NK-92 treated with Interleukin-12 subunit alpha and Interleukin-12 subunit beta, amount 100 ng/mL, for 24 hours (cell line): ENCODE data around the gene HNRNPR.
A peak's percentile ranks its signal among the peaks of the same experiment; 100 is the strongest.
"Not testable (repeated sequence)": the region's sequence is repeated elsewhere in the genome, so short reads cannot be mapped to it uniquely, and the experiment has no call there.

ENCODE experiments used
- DNase-seq: peaks from one replicate; lab custom pipeline; 2025; lab: John Stamatoyannopoulos, UW

HNRNPR gene

GRCh38 chr1:23344111-23344986 lies at the start of gene HNRNPR:
TSS of gene HNRNPR (minus strand) at chr1:23344284. CDS start at chr1:23341008, 3,276 bp downstream.
- DNase-seq, result peak; percentile 99

DNA sequence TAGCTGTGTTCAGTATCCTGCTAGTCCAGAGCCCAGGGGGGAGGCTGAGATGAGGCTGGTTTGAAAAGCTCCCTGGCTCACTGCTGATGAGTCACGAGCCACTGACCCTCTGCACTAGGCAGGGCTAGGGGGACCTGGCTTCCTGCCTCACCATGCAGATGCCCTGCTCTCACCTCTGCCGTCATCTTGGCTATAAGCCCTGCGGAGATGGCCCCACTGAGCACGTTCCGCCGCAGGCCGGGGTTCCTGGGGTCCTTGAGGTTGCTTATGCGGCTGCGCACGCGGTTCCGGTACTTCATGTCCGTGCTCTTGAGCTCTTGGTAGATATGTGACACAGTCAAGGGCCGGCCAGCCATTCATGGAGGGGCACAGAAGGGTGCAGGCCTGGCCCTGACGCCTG lies 49.6 kb upstream of the HNRNPR start:
- no peak for DNase-seq

- no peak for DNase-seq
Measured at GRCh38 chr1:23392125-23392855, 48.2 kb upstream of the HNRNPR start.

DNA sequence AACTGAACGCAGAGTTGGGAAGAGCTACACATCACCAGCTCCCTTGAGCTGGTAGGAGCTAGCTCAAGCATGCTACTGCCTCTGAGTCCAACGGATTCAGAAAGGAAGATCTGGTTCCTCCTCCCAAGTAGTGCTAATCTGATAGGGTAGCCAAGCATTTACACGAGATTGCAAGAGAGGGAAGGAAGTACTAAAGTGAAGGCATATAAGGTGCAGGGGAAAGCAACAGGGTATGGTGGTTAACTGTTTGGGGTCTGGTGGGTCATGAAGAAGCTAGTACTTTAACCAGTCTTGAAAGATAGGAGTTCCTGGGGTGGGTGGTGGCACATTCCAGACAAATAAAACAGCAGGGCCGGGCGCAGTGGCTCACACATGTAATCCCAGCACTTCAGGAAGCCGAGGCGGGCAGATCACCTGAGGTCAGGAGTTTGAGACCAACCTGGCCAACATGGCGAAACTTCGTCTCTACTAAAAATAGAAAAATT lies 45.8 kb upstream of the HNRNPR start:
- no peak for DNase-seq

- no peak for DNase-seq
Measured at GRCh38 chr1:23387494-23387893, 43.4 kb upstream of the HNRNPR start.

DNA sequence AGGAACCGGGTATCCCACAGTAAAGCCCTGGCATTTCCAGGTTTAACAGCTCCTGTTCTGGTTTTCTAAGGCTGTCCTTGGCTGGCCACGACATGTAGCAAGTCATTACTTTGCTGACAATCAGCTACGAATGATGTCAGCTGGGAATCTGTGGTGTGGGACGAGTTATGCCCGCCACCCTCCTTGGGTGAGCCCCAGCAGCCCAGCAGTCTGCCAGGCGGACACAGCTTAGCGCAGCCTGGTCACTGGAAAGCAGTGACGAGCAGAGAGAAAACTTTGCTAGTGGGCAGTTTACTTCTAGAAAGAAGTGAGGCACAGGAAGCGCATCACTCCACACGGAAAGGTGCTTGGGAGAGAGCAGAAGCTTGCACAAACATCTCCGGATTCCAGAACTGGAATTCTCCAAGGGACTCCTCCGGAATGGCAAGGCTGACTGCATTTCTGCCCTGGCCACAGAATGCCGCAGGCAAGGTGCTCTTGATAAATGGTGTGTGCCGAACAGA lies 41.1 kb upstream of the HNRNPR start:
- no peak for DNase-seq

DNA sequence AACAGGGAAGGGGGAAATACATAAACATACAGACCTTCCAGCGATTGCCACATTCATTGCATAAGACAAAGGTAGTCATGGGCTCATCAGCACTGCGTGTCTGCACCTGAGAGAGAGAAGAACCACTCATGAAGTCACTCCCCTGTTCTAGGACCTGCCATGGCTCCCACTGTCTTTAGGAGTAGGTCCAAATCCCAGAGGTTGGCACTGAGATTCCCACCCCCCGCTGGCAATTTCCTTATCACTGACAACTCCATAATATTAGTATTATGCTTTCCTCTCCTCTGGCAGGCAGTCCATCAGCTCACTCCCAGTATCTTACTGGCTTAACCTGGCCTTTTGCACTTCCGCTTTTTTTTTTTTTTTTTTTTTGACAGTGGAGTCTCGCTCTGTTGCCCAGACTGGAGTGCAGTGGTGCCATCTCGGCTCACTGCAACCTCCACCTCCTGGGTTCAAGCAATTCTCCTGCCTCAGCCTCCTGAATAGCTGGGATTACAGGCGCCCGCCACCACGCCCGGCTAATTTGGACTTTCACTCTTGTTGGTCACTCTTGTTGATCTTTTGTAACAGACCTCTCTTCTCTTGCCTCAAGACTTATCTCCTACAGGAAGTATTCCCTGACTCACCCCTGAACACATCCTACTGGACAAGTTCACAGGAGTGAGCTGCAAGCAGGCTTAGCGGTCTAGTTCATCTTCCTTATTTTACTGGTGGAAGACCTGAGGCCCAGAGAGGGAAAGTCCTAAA lies 40.4 kb upstream of the HNRNPR start:
- no peak for DNase-seq

DNA sequence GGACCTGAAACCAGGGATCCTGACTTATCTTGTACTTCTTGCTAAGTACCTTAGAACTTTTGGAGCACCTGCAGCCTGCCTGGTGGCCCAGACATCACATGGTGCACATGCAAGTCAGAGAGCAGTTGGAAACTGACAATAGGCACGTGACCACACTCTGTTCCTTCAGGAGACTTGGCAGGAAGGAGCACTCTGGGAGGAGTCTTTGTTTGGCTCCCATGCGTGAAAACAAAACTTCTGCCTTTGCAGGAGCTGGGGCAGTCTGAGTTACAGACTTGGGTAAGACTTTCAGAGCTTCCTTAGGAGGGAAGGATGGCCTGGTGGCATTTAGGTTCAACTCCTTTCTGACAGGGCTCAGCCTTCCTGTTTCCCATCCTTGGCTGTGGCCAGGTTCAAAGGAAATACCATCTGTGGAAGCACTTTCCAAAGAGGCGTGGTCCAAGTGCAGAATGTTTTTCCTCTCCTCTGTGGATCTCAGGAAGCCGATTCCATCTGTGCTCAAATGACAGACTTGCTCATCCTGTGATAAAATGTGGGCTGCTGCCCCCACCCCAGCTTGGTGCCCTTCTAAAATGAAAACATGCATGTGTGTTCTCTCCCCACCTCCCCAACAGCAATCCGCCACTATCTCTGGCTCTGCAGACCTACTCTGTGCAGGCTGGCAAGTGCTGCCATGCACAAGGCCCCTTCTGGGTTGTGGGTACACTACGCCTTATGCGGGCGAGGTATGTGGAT lies 39.7 kb upstream of the HNRNPR start:
- DNase-seq, result no peak

- DNase-seq, result no peak
Measured at GRCh38 chr1:23381233-23381885, 37.3 kb upstream of the HNRNPR start.

- no peak for DNase-seq
Measured at GRCh38 chr1:23380719-23381118, 36.6 kb upstream of the HNRNPR start.

- DNase-seq, result not testable (repeated sequence)
Measured at GRCh38 chr1:23380236-23380635, 36.2 kb upstream of the HNRNPR start.

DNA sequence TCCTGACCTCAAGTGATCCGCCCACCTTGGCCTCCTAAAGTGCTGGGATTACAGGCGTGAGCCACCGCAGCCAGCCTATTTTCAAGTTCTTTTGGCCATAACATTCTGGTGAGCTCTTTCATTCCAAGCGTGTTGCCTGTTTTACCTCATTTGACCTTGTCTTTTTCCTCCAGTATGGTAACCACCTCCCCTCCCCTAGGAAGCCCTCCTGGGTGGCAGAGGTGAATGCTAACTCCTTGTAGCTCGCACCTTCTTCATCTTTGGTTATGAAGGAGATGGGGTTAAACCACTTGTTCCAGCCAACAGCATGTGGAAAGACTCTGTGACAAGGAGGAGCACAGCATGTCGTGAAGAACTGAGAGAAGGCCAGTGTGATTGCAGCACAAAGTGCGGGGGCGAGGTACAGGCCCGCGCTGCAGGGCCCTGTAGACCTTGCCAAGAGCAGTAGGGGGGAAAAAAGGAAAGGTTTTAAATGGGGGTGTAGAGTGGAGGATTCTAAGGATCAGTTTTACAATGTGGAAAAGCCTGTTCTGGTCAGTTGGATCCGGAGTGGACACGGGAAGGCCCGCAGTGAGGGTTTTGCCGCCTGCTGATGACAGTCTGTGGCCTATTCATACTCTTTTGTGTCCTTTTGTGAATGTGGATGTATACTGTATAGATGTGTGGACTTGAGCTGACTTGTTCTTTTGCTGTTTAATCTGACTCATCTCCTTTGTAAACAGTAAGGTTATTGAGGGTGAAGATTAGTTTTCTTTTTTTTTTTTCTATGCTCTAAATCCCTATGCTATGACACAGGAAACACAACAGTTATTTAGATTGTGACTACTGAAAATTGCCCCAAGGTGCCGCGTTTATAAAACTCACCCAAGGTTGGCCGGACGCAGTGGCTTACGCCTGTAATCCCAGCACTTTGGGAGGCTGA lies 33.1 kb upstream of the HNRNPR start:
- DNase-seq, result no peak

DNA sequence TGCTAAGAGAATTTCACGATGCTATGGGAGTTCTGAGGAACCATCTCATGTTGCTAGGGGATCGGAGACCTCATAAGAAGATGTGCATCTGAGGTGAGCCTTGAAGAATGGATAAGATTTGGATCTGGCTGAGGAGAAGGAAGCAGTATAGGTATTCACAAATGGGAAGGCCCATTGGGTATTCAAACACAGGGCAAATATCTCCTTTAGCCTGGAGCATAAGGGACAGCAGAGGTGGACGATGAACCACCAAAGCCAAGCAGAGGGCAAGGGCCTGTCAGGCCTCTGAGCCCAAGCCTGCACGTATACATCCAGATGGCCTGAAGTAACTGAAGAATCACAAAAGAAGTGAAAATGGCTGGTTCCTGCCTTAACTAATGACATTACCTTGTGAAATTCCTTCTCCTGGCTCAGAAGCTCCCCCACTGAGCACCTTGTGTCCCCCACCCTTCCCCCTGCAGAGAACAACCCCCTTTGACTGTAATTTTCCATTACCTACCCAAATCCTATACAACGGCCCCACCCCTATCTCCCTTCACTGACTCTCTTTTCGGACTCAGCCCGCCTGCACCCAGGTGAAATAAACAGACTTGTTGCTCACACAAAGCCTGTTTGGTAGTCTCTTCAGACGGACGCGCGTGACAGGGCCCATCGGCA lies 30.1 kb upstream of the HNRNPR start:
- not testable (repeated sequence) for DNase-seq

GRCh38 chr1:23371987-23372880 lies 28.1 kb upstream of the HNRNPR start:
- DNase-seq, result no peak

DNA sequence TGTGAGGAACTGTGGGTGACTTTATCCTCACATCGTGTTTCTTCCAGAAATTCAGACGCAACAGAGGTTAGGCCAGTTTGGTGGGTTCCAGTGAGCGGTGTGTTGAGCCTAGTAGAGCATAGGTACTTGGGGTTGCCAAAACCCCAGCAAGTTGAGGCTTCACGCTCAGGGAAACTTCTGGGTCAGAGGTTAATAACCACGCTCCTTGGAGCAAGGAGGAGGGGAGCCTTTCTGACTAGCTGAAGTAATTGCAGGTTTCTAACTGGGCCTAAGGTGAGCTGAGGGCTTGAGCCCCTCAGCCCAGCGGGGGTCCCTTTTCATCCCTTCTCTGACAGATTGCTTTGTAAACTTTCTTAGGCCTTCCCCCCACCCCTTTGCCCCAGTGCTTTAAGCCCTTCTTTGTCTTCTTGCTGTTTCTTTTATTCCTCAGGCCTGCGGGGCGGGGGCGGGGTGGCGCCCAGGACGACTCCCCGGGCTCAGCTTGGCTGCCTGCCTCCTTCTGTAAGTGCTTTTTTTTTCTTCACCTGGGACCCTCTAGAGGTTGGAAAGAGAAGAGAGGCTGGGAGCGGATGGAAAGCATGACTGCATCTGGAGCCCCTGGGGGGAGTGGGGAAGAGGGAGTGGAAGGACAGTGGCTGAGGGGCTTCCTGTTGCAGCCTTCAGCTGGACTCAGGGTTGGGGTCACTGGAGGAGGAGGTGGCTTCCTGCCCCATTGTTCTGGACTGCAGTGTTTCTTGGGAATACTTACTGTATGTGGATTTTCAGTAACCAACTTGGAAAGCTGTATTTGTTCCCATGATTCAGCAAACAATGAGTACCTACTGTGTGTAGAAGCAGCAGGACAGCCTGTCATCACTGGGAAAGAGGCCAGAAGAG lies 26.9 kb upstream of the HNRNPR start:
- DNase-seq, result no peak

- no peak for DNase-seq
Measured at GRCh38 chr1:23370330-23370708, 26.2 kb upstream of the HNRNPR start.

DNA sequence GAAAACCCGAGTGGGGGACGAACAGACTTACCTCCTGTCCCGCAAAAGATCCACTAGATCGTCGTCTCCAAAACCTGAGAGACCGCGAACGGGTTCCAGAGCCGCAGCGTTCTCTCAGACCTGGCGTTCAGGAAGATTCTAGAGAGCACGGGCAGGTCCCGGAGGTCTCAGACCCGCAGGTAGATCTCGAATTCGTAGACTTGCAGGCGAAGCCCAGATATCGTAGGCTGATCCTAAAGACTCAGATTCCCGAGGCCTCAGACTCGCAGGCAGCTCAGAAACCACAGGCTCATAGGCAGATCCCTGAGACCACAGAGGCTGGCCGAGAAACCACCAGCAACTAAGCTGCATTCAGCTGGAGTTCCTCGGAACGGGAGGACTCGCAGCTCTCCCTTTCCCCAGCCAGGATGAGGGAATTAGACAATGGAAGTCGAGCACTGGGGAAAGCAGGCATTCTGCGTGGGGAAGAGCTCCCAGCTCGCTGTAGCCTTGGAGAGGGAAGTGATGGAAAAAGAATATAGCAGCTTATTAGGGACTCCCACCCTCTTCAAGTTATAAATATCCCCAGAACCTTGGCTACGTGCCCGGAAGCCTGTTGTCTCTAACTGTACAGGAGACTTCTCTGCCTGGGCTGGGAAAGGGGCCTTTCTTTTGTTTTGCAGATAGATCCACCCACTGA lies 25.4 kb upstream of the HNRNPR start, which contains the start of gene ZNF436:
ZNF436 (minus strand) TSS at position 502 of the 679 bp plus-strand sequence. CDS start 1,831 bp downstream, outside the sequence.
- DNase-seq, result no peak
